GM23248 (cell line): ENCODE measurements around the gene VANGL2.

Source experiments
- EZH2 ChIP-seq: fragments of 200-600 bp; sonication (generic); IDR thresholded peaks from 2 replicates; pipeline ENCODE4 v1.6.1; 2018; ENCODE audit warnings: antibody characterized with exemption, mild to moderate bottlenecking; ENCODE audit not compliant: insufficient read depth, poor library complexity, severe bottlenecking
- EZH2phosphoT487 ChIP-seq: fragments of 200-600 bp; sonication (generic); IDR thresholded peaks from 2 replicates; pipeline ENCODE4 v1.6.1; 2018; ENCODE audit warnings: antibody characterized with exemption, moderate library complexity, mild to moderate bottlenecking, low read depth; ENCODE audit not compliant: insufficient read depth

DNA sequence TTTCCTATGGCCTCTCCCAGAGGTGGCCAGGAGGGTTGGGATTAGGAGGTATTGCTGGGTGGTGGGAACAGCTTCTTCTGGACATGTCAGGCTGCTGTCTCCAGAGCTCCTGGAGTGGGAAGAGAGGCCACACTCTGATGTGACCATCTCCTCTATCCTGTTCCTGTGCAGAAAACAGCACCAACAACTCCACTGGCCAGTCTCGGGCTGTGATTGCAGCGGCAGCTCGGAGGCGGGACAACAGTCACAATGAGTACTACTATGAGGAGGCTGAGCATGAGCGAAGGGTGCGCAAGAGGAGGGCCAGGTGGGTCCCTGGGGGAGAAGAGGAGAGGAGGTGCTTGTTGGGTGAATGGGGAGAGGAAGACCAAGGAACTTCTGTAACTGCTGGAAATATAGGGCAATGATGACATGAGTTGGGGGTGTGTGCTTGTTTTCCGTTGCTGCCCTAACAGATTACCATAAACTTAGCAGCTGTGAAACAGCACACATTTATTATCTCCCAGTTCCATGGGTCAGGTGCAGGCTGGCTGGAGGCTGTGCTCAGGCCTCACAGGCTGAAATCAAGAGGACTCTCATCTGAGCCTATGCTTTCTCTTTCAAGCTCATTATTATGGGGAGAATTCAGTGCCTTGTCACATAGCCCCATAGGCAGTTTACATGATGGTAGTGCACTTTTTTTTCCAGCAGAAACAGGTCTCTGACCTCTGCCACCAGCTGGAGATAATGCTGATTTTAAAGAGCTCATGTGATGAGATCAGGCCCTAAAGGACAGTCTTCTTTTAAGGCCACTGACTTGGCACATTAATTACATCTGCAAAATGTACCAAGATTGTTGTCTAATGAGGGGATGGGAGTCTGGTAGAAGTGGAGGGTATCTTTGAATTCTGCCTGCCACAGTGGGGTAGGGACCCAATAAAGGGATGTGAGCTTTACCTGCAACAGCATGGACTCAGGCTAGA, 20.8 kb downstream of the VANGL2 start:
- TF ChIP-seq EZH2 (no peak), EZH2phosphoT487 (no peak)
